ENCODE measurements around the gene CTXN1.
"Not testable (repeated sequence)": the region's sequence is repeated elsewhere in the genome, so short reads cannot be mapped to it uniquely, and the experiment has no call there.

Gene CTXN1

GRCh38 chr19:7926021-7926726 is at the start of gene CTXN1:
Gene CTXN1, minus strand, starts transcription at chr19:7926135. Its CDS starts 597 bp downstream, at chr19:7925538.
- DNase-seq (ENCODE audit: low read depth) = peak; percentile 67

GRCh38 chr19:7975037-7975436 is 49.1 kb upstream of the CTXN1 start:
- no peak for DNase-seq (ENCODE audit: low read depth)

- DNase-seq (ENCODE audit: low read depth) = no peak
These were observed 47.9 kb upstream of the CTXN1 start for GRCh38 chr19:7973883-7974282.

GRCh38 chr19:7971553-7972520 is 45.9 kb upstream of the CTXN1 start:
- DNase-seq (ENCODE audit: low read depth) = no peak

- DNase-seq (ENCODE audit: low read depth) = no peak
These were observed 44.9 kb upstream of the CTXN1 start for GRCh38 chr19:7970716-7971448.

GRCh38 chr19:7969555-7969939 is 43.6 kb upstream of the CTXN1 start:
- no peak for DNase-seq (ENCODE audit: low read depth)

GRCh38 chr19:7968796-7969554 is 43.0 kb upstream of the CTXN1 start:
- DNase-seq (ENCODE audit: low read depth) = no peak

GRCh38 chr19:7968008-7968795 is 42.3 kb upstream of the CTXN1 start:
- DNase-seq (ENCODE audit: low read depth) = no peak

GRCh38 chr19:7965921-7966665 is 40.2 kb upstream of the CTXN1 start:
- DNase-seq (ENCODE audit: low read depth) = no peak

GRCh38 chr19:7965259-7965841 is 39.4 kb upstream of the CTXN1 start:
- DNase-seq (ENCODE audit: low read depth) = no peak

- no peak for DNase-seq (ENCODE audit: low read depth)
These were observed 37.6 kb upstream of the CTXN1 start for GRCh38 chr19:7963566-7963965.

- no peak for DNase-seq (ENCODE audit: low read depth)
These were observed 36.8 kb upstream of the CTXN1 start for GRCh38 chr19:7962644-7963268.

GRCh38 chr19:7961920-7962626 is 36.1 kb upstream of the CTXN1 start:
- no peak for DNase-seq (ENCODE audit: low read depth)

- not testable (repeated sequence) for DNase-seq (ENCODE audit: low read depth)
These were observed 35.1 kb upstream of the CTXN1 start for GRCh38 chr19:7961082-7961481.

- no peak for DNase-seq (ENCODE audit: low read depth)
These were observed 33.3 kb upstream of the CTXN1 start for GRCh38 chr19:7959211-7959610.

- DNase-seq (ENCODE audit: low read depth) = no peak
These were observed 29.8 kb upstream of the CTXN1 start for GRCh38 chr19:7955696-7956095.

GRCh38 chr19:7953576-7953975 is 27.6 kb upstream of the CTXN1 start:
- no peak for DNase-seq (ENCODE audit: low read depth)

- DNase-seq (ENCODE audit: low read depth) = no peak
These were observed 27.1 kb upstream of the CTXN1 start for GRCh38 chr19:7953060-7953459.

GRCh38 chr19:7947939-7948338 is 22.0 kb upstream of the CTXN1 start:
- DNase-seq (ENCODE audit: low read depth) = no peak

All from stimulated activated CD8-positive, alpha-beta memory T cell treated with anti-CD3 and anti-CD28 coated beads, Interleukin-4, amount 100 ng/mL, for 24 hours (primary cell).